Stimulated activated CD8-positive, alpha-beta memory T cell treated with anti-CD3 and anti-CD28 coated beads, Interleukin-12 subunit alpha, Interleukin-12 subunit beta, amount 100 ng/mL, for 1 hour (primary cell): ENCODE measurements around the gene CFAP73.
A peak's percentile ranks its signal among the peaks of the same experiment; 100 is the strongest.
"Not testable (repeated sequence)": the region's sequence is repeated elsewhere in the genome, so short reads cannot be mapped to it uniquely, and the experiment has no call there.

Experiments
- DNase-seq: peaks from one replicate; pipeline ENCODE4 v3.0.0-alpha.2; 2020; ENCODE audit warnings: low read depth

CFAP73 gene

GRCh38 chr12:113149361-113150150 lies at the start of gene CFAP73:
Gene CFAP73 (plus strand): TSS chr12:113149724. CDS start chr12:113149858, 134 bp downstream.
- no peak for DNase-seq

DNA sequence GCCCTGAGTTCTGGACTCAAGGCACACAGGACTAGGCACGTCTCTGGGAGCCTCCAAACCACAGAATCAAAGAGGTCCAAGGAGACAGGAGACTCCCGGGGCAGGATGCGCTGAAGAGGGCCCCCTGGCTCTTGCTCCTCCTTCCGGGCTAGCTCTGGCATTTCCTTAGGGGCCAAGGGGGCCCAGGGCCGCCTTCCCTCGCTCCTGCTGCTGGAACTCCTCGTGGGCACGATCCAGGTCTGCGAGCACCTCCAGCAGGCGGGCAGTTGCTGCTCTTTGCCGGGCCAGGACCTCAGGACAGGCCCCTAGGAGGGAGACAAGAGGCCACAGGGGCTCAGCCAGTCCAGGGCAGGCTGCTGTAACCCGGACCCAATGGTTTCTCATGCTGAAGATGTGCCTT lies 49.8 kb upstream of the CFAP73 start:
- no peak for DNase-seq

GRCh38 chr12:113101751-113102150 lies 47.8 kb upstream of the CFAP73 start:
- no peak for DNase-seq

DNA sequence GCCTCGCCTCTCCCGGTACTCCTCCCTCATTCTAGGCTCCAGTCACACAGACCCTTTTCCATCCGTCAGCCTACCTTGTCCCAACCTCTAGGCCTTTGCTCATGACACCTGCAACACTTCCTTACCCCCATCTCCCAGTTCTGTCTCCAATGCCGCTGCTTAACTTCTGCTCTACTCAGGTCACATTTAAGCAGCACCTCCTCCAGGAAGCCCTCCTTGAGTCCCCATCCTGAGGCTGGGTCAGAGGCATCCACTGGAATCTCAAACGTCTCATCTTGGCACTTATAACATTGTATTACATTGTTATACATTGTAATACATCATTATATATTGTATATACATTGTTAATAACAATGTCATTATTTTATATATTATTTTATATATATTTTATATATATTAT lies 46.7 kb upstream of the CFAP73 start:
- no peak for DNase-seq

- peak; percentile 20 for DNase-seq
Observed at GRCh38 chr12:113103756-113104450, 45.6 kb upstream of the CFAP73 start.

DNA sequence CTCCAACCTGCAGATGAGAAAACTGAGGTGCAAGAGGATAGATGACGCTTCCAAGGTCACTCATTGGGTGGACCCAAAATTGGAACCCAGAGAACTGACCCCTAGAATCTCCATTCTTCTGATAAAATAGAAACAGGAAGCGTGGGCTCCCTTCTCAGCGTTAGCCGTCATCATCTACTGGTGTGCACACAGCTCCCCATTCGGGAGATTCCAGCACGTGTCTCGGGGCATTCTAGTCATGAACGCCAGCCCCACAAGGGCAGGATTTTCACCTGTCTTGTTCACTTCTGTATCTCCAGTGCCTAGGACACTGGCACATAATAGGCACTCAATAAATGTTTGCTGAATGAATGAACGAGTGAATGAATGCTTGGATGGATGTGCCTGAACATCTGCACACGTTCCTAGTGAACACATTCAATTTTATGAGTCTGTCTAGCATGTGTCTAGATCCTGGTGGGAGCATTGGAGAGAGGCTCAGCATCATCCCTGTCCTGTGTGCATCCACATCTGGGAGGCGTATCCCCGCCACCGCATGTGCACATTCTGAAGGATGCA lies 44.5 kb upstream of the CFAP73 start:
- no peak for DNase-seq

DNA sequence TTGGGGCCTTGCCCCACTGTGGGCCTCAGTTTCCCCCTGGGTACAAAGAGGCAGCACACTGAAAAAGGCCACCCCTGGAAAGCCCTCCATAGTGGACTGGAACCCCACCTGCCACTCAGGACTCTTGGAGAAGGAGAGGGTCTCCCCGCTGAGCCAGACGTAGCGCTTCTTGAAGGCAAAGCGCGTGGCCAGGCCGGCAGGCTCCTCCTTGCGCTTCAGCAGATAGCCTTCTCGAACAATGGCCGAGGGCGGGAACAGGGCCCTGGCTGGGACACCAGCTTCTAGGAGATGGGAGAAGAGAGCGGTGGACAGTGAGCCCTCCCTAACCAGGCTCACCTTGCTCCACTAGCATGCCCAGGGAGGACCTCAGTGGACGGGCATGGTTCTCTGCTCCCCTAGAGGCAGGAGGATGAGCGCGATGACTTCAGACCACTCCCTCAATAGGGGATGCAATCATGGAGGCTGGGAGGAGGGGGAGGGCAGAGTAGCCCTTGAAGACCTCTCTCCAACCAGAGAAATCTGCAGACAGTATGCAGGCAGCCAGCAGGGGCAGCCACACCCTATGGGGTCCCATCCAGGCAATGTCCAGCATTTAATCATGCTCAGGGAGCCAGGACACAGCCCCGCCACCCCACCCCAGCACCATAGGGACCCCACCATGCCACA lies 43.8 kb upstream of the CFAP73 start:
- DNase-seq: no peak

GRCh38 chr12:113106361-113106760 lies 43.2 kb upstream of the CFAP73 start:
- no peak for DNase-seq

DNA sequence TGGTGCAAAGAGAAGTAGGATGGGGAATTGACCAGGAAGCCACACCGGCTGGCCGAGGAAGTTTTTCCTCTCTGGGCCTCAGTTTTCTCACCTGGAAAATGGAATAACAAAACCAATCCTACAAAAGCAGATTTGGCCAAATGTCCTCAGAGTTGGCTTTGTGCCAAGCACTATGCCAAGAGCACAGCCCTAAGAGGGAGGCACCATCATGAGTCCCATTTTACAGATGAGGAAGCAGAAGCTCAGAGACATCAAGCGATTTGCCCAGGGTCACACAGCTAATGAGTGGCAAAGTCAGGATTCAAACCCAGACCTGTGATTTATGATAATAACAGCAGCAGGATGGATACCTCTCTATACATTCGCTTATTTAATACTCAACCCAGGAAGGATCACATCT lies 41.2 kb upstream of the CFAP73 start:
- DNase-seq: no peak

GRCh38 chr12:113109360-113109759 lies 40.2 kb upstream of the CFAP73 start:
- no peak for DNase-seq

GRCh38 chr12:113109872-113110599 lies 39.5 kb upstream of the CFAP73 start:
- DNase-seq: no peak

GRCh38 chr12:113111247-113111646 lies 38.3 kb upstream of the CFAP73 start:
- no peak for DNase-seq

- no peak for DNase-seq
Observed at GRCh38 chr12:113112043-113112899, 37.3 kb upstream of the CFAP73 start.

- DNase-seq: no peak
Observed at GRCh38 chr12:113113397-113113796, 36.1 kb upstream of the CFAP73 start.

GRCh38 chr12:113114447-113115178 lies 34.9 kb upstream of the CFAP73 start:
- no peak for DNase-seq

GRCh38 chr12:113115455-113116126 lies 33.9 kb upstream of the CFAP73 start:
- no peak for DNase-seq

- no peak for DNase-seq
Observed at GRCh38 chr12:113116875-113117274, 32.6 kb upstream of the CFAP73 start.

GRCh38 chr12:113117684-113118083 lies 31.8 kb upstream of the CFAP73 start:
- not testable (repeated sequence) for DNase-seq

- no peak for DNase-seq
Observed at GRCh38 chr12:113118142-113118541, 31.4 kb upstream of the CFAP73 start.
